Body of pancreas (tissue), 4 donors: ENCODE results near the gene SLC37A1.

Experiments used
- POLR2A ChIP-seq, 3 donors: fragments of 450-650 bp; IDR thresholded peaks; one replicate each; pipeline ENCODE4 v1.6.1; 2016; ENCODE audit warnings: antibody characterized with exemption in 3 of 3, mild to moderate bottlenecking in 2 of 3
- TF ChIP-seq, protein P1 (sequence below), 7 experiments: fragments of 450-650 bp in 4 of 7; fragments of 200-600 bp in 3 of 7; sonication (generic) in 3 of 7; IDR thresholded peaks; one replicate each; pipeline ENCODE4 v1.5.1; 2016 to 2019; ENCODE audit warnings: antibody characterized with exemption in 7 of 7

DNA sequence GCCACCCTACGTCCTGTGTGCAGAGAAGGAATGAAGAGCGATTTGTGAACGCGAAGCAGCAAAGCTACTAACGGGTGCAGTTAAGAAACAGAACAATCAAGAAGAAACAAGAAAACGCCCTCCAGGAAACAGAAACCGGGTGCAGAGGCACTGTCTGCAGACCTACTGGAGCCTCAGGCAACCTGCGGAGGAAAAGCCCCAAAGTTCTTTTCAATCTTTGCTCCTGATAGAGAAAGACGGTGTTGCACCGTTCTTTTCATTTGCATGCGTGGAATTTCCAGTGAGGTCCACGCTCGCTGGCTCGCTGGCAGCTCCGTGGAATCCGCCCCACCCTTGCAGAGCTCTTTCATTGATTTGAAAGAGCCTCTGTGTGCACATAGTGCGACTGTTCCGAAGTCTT lies 102.8 kb downstream of the SLC37A1 start:
- no peak for TF ChIP-seq POLR2A (IDR thresholded peaks at IDR 0.05)
- TF ChIP-seq, protein P1, sequence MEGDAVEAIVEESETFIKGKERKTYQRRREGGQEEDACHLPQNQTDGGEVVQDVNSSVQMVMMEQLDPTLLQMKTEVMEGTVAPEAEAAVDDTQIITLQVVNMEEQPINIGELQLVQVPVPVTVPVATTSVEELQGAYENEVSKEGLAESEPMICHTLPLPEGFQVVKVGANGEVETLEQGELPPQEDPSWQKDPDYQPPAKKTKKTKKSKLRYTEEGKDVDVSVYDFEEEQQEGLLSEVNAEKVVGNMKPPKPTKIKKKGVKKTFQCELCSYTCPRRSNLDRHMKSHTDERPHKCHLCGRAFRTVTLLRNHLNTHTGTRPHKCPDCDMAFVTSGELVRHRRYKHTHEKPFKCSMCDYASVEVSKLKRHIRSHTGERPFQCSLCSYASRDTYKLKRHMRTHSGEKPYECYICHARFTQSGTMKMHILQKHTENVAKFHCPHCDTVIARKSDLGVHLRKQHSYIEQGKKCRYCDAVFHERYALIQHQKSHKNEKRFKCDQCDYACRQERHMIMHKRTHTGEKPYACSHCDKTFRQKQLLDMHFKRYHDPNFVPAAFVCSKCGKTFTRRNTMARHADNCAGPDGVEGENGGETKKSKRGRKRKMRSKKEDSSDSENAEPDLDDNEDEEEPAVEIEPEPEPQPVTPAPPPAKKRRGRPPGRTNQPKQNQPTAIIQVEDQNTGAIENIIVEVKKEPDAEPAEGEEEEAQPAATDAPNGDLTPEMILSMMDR (IDR thresholded peaks at IDR 0.05) = no peak
